NCI-H128 (cell line): ENCODE measurements around the gene CEP295NL.
"Not testable (repeated sequence)": the region's sequence is repeated elsewhere in the genome, so short reads cannot be mapped to it uniquely, and the experiment has no call there.

Source experiments
- DNase-seq: peaks from one replicate; lab custom pipeline; 2025; ENCODE audit not compliant: unreplicated experiment; lab: John Stamatoyannopoulos, UW

Gene CEP295NL, protein sequence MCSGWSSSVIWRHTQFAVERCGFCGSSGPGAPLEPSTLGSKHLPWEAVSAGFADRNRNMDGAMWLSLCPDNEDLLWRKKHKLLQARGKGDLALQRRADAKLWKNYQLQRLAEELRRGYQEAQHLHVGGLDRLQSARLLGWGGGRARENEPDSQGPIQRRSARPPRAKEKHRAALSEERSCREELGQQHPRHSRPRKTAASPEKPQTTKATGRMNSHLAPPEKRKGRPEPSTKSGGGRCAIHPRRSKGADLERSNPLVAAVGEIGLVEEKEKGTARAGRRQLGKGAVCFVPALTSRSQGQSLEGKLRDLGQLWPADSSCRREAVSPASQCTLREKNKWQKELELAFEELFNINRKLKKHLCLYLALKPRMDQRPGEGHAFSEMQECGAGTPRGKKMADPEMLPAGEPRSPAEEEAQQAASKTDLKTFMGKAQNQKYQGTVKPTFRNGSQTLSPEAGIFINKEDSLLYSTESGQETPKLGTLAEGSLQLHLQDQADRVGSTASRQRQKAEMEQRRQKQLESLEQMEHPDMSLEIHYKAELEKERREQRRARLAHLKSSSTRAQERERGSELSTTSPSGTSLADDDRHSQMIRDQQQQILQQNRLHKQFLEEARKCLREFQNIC

DNA sequence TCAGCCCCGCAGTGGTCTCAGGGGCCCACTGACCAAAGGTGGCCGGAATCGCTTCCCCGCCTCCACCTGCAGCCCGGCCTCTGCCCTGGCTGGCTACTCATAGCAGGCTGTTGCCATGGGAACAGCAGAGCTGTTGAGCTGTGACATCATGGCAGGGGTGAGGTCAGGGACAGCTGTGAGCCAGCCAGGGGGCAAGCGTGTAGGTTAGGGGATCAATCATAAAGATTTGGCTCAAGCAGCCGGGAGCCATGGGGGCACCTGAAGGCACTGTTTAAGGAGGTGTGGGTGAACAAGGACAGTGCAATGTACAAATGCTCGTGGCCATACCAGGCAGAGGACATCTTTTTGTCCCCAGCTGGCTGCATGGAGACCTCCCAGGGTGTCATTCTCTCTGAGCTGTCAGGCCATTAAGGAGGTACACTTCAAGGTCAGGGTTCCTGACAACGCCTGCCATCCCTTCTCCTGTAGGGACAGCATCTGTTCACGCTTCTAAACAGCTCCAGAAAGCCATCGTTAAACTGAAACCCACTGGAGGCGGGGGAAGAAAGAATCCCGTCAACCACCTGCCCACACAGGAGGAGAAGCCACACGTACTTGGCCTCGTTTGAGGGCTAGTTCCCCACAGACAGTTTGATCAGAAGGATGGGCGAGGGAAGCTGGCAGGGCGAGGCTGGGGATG lies at the start of gene CEP295NL:
Gene CEP295NL (minus strand): TSS at position 101 of the 679 bp plus-strand sequence. CDS start 1,373 bp downstream, outside the sequence.
- no peak for DNase-seq

DNA sequence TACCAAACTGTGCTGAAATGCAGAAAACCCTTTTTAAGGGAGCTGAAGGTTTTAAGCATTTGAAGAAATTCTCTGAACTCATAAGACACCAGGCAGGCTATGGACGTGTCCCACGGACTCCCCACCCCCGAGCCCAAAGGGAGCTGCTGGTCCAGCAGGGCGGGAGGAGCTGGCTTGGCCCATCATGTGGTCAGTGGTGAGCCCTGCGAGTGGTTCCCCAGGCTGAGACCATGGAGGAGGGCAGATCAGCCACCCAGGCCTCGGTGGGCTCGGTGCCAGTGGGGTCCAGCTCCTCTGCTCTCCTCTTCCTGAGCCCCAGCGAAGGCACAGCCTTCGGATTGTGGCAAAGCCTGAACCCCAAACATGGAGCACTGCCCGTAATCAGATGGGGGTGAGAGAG lies 49.7 kb upstream of the CEP295NL start:
- no peak for DNase-seq

DNA sequence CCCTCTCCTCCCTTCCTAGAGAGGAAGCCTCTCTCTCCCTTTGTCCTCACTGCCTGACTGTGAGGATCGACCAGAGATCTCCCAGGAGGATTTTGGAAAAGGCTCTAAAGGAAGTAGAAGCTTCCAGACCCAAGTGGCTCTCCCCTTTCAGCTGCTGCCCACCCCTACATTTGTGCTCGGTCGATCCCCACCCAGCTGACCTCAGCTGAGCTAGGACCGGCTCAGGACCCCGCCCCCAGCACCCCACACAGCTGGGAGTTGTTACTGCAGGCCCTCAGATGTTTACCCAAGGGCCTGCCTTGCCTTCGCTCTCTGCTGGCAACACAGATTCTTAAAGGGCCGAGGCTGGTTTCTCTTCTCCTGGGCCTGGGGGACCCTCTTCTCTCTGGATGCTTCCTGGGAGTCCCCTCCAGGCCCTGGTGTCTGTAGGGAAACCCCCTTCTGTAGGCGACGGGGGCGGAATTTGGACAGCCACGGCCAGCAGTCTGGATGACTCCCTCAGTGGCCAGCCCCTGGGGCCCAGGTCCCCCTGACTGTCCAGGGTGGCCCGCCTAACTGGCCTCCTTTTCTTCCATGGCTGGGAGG lies 49.1 kb upstream of the CEP295NL start:
- DNase-seq, result no peak

DNA sequence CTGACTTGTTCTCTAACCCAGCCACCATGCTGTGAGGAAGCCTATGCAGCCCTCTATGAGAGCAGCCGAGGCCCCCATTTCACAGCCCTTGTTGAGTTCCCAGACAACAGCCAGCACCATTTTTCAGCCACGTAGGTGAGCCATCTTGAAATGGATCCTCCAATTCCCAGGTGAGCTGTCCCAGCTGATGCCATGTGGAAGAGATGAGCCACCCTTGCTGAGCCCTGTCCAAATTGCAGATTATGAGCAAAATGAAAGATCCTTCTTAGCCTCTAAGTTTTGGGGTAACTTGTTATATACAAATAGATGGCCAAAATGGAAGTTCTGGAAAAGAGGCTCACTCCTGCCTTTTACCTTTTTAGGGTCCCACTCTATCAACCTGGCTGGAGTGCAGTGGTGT lies 47.9 kb upstream of the CEP295NL start:
- DNase-seq, result no peak

DNA sequence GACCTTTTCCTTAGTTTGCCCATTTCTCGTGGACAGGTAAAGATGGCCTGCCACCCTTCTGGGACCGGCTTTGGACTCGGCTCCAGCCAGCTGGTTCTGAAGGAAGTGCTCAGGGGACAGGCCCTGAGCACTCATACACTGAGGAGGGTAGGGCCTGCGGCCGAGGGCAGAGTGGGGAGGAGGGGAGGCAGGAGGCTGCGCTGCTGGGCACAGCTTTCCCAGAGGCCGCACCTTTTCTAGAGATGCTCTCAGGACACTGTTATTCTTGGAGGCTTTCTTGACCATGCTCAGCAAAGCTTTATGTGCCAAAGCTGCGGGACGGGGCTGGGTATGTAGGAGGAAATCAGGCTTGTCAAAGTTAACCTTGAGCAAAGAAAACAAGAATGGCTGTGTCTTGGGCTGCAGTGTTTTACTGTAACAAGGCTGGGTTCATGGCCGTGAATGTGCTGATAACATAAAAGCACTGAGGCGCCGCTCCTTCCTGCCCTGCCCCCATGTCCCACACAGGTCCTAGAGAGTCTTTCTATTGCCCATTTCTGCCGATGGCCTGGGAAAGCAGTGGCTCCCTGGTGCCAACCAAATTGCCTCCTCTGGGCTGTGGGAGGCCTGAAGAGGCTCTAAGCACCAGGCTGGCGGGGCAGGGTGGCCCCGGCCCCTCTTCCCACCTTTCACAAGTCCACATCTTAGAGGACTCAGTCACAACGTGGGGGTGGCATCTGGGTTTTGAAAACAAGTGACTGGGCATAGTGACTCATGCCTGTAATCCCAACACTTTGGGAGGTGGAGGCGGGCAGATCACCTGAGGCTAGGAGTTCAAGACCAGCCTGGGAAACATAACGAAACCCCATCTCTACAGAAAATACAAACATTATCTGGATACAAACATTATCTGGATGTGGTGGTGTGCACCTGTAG lies 44.5 kb upstream of the CEP295NL start:
- DNase-seq, result no peak

DNA sequence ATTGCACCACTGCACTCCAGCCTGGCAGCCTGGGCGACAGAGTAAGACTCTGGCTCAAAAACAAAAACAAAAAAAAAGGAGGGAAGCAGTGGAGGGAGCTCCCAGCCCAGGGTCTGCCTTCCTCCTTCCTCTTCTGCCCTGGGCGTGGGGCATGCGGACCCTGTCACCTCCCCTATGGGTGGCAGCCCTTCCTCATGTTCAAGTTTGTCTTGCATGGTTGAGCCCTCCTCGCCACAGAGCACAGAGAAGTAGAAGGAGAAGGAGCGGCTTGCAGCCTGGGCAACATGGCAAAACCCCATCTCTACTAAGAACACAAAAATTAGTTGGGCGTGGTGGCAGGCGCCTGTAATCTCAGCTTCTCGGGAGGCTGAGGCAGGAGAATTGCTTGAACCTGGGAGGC lies 43.6 kb upstream of the CEP295NL start:
- DNase-seq, result no peak

DNA sequence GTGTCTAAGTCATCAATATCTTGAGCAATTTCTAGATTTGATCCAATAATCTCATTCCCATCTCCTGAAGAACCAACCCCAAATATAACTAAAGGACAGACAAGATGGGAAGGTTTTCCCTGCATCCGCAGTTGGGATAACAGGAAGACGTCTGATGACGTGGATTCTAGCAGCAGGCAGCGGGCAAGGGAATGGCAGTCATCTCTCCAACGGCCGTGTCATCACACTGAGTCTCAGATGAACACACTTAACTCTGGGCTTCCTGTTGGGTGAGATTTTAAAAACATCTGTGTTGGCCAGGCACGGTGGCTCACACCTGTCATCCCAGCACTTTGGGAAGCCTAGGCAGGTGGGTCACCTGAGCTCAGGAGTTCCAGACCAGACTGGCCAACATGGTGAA lies 43.1 kb upstream of the CEP295NL start:
- no peak for DNase-seq

DNA sequence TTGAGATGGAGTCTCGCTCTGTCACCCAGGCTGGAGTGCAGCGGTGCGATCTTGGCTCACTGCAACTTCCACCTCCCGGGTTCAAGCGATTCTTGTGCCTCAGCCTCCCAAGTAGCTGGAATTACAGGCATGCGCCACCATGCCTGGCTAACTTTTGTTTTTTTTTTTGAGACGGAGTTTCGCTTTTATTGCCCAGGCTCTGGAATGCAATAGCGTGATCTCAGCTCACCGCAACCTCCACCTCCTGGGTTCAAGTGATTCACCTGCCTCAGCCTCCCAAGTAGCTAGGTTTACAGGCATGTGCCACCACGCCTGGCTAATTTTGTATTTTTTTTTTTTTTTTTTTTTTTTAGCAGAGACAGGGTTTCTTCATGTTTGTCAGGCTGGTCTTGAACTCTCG lies 42.5 kb upstream of the CEP295NL start:
- not testable (repeated sequence) for DNase-seq

DNA sequence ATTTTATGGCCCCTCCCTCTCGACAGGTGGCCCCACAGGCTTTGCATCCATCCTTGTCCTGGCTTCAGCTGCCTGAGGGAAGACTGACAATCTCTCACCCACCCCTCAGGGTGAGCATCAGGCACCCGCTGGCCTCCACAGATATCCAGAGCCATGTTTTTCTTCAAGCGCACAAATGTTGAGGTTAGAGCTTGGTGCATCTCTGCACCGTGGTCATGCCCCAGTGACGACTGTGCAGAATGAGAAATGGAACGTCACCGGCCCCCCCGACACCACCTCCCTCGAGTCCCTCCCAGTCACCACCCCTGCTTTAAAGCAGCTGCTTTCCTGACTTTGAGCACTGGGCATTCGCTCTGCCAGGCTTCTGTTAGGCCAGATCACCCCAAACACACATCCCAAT lies 42.0 kb upstream of the CEP295NL start:
- no peak for DNase-seq

DNA sequence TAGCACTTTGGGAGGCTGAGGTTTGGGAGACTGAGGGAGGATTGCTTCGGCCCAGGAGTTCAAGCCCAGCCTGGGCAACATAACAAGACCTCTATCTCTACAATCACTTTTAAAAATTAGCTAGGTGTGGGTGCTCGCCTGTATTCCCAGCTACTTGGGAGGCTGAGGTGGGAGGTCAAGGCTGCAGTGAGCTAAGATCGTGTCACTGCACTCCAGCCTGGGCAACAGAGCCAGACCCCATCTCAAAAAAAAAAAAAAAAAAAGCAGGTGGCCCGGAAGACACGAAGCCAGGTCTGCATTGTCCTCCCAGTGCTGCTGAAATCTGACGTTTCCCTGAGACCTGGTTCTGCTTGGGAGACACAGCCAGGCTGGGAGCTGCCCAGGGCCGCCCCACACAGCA lies 41.0 kb upstream of the CEP295NL start:
- no peak for DNase-seq

DNA sequence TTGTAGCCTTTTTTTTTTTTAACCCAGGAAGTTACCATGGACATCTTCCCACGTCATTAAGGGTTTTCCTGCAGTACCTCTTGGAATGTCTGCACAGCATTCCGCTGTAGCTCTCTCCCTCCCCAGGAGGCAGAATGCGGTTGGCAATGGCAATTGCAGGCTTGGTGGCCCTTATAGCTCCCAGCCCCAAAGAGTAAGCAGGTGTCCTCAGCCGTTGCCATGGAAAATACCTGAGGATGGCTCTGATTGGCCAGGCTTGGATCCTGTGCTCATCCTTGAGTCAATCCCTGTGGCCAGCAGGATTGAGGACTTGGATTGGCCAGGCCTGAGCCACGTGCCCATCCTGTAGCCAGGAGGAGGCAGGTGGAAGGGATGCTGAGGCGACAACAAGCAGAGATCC lies 37.7 kb upstream of the CEP295NL start:
- DNase-seq, result no peak

DNA sequence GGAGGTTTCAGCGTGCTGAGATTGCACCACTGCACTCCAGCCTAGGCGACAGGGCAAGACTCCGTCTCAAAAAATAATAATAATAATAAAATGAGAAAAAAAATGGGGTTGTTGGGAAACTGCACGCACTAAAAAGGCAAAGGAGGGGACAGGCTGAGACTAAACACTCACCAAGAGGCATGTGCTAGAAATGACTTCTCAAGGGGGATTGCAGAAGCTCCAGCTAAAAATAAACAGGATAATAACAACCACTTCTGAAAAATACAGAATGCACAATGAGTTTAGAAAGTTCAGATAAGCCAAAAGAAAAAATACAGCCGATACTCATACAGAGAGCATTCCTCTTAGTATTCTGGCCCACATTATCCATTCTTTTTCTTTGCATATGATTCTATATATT lies 37.3 kb upstream of the CEP295NL start:
- no peak for DNase-seq

DNA sequence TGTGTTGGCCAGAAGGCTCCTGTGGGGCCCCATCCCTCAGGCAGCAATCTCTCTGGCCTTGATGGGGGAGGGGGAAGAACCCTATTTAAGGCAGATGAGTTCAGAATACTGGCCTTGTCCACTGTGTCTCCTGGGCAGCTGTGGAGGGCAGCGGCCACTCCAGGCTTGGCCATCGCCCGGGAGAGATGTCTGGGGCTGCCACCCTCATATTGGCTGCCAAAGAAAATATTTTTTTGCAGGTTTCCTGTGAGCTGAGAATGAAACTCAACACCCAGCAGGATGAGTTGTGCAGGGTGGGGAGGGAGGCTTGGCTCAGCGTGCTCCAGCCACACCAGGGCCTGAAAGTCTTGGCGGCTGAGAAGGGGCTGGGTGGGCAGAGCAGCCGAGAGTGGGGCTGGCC lies 36.6 kb upstream of the CEP295NL start:
- no peak for DNase-seq

DNA sequence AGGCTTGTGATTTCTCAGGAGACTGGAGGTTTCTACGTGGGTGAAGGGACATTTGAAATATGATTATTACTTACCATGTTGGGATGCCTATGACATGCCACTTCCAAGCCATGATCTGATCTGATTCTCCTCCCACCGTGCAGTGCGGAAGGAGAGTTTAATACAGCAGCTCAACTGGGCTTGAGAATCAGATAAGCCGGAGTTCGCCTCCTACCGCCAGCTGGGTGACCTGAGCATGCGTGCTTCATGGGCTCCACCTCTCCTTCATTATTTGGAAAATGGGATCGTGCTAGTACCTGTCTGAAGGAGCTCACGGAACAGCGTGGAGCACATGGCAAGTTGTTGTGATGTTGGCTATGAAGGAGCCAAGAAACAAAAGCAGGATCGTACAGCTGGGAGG lies 34.6 kb upstream of the CEP295NL start:
- DNase-seq, result no peak

DNA sequence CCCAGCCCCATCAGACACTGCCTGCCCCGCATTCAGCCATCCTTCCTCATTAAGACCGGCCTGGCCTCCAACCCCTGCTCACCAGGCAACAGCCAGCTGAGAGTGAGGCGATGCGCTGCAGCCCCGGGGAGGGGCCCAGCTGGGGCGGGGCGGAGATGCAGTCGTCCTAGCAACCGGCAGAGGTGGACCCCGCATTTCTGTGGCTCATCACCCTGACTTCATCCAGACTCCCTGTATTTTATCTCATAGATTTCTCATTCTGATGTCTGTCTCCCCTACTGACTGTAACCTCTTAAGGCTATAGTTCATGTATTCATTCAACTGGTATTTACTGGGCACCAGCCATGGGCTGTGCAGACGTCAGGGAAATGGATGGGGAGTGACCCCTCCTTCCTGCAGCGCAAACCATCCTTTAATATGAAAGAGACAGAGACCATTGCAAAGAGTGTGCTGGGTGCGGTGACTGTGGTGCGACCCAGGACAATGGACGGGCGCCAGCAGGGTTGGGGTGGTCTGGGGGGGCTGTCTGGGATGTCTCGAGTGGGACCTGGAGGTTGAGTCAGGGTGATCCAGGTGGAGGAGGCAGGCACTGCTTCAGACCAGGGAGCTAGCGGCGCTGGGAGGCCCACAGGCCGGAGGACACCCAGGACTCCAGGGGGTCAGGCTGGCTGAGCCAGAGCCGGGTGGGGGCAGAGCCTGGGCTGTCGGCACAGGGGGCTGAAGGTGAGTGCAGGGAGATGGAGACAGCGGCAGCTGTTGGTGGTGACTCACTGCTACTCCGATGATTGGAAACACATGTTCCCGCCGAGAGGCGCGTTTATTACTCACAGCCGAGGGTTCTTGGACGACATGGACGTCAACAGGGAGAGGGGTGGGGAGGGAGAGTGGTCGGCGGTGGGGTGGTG lies 32.7 kb upstream of the CEP295NL start:
- DNase-seq, result no peak

DNA sequence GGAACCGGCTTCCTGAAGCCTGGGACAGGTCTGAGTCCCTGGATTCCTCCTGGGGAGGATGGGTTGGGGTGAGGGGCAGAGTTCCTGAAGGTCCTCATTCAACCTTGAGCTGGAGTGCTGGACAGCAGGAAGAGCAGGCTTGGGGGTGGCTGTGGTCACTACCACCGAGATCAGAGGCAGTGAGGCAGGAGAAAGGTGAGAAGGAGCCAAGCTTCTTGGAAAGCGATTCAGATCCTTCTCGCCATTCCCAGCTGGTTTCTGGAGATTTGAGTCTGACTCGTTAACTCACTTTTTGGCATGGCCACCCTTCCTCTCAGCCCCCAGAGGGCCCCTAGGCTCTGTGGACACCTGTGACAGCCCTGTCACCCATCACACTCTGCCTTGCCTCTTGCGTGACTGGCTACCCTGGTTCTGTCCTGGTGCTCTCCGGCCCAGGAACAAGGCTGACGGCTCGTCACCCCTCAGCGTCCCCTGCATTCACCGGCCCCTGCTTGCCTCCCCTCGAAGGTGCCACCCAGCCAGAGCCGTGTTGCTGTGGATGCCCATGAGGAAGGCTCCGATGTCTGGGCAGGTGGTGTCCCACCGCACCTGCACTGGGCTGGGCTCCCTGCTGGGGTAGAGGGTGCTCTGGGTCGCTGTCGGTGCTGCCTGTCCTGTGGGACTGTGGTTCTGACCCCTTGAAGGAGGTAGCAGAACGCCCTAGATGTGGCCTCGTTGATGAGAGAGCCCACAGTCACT lies 31.8 kb upstream of the CEP295NL start:
- no peak for DNase-seq

DNA sequence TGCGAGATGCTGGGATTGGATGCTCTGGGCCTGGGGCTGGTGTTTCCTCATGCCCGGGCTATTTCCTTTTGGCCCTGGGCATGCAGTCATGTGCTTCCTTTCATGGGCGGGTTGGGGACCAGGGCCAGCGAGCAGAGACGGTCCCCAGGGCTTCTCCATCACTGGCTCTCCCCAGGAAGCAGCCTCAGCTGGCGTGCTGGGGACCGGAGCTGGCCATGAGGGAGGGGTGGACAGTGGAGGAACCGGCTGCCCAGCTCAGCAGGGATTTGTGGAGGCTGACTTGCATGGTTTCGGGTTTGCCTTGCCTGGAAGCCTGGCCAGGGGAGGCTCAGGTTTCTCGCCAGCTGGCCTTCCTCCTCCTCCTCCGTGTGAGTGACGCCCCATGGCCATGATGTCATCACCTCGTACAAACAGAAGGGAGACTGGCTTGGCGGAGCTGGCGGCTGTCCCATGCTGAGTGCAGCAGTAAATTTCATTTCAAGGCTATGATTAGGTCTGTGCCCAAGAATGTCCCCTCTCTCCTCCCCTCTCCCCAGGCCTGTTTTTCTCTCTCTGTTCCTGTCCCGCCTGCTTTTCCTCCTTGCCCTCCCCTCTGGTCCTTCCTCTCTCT lies 31.1 kb upstream of the CEP295NL start:
- no peak for DNase-seq
